CD4-positive, alpha-beta T cell treated with Interleukin-1 beta for 1 hour (primary cell): Measurements from ENCODE around the gene ECE1.
"Not testable (repeated sequence)": the region's sequence is repeated elsewhere in the genome, so short reads cannot be mapped to it uniquely, and the experiment has no call there.

Experiments used
- DNase-seq, 2 donors: peaks; one replicate each; pipeline ENCODE4 v3.0.0-alpha.2; 2020 to 2022

ECE1 gene

GRCh38 chr1:21175324-21175669 lies 115.0 kb downstream of the ECE1 start:
- DNase-seq: peak; percentile 47 to 60

GRCh38 chr1:21174654-21175323 lies 115.5 kb downstream of the ECE1 start:
- no peak for DNase-seq

DNA sequence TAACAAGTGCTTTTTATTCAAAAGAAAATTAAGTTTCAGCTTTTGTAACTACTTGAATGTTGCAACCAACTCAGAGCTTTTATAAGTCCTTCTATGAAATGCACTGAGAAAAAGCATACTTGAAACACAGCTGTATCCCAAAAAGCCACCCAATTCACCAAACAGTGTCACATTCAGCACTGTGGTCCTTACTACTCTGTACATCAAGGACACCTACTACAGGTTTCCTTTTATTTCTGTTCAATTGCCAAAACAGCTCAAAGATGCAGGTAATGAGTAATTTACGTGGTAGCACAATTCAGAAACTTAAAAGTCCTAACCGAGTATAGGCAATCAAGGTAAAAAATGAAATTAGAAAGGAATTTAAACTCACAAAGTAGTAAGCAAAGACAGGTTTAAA lies 116.0 kb downstream of the ECE1 start:
- DNase-seq: no peak

DNA sequence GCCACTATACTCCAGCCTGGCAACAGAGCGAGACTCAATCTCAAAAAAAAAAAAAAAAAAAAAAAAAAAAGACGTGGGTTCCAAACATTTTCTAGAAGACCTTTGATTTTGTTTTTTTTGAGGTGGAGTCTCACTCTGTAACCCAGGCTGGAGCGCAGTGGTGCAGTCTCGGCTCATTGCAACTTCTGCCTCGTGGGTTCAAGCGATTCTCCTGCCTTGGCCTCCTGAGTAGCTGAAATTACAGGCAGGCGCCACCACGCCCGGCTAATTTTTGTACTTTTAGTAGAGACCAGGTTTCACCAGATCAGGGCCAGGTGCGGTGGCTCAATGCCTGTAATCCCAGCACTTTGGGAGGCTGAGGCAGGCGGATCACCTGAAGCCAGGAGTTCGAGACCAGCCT lies 117.2 kb downstream of the ECE1 start:
- DNase-seq: not testable (repeated sequence)

DNA sequence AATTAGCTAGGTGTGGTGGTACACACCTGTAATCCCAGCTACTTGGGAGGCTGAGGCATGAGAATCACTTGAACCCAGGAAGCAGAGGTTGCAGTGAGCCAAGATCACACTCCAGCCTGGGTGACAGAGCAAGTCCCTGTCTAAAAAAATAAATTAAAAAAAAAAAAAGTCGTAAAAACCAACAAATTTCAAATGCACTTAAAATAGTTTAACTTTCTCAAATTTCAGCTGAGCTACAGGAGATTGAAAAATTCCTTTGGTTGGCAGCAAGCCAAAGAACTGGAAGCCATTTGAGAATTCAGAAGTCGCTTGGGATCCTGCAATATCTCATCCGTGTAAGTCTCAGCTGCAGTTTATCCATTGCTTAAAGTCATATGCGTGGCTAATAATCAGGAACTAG lies 119.4 kb downstream of the ECE1 start:
- DNase-seq: not testable (repeated sequence)

GRCh38 chr1:21168444-21168843 lies 121.8 kb downstream of the ECE1 start:
- DNase-seq: no peak
